ENCODE data around the gene LANCL3. TPM values are rescaled to one million over a fixed set of nuclear protein-coding genes. Genes with fewer than 3 reads are reported as not detected.

Gene LANCL3
- total RNA-seq, 1 experiment from 2014 or later = not detected

DNA sequence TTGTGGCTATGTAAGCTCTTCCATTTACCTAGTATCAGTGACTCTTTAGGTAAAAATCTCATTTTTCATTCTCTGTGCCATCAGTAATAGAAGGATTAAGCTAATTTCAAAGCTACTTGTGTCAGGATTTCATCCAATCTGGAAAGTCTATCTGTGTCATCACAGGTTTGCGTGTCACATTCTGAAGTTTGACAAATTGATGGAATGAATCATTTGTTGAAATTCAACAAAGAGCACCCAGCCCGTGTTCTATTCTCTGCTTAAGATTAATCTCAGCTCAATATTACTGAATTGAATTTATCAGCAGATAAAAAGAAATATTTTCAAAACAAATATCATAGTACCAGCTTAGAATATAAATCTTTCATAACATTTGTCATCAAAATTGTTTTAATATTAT is 35.8 kb downstream of the LANCL3 start:
- Histone ChIP-seq H3K4me1 (no peaks in the 10 kb centered on the region), H3K9me3 (no peaks in the 10 kb centered on the region), H3K36me3 (ENCODE audit: control insufficient read depth, insufficient read depth, low read length) (no peaks in the 10 kb centered on the region), H3K27me3 (replicated peaks; ENCODE audit: control insufficient read depth, insufficient read depth, low read length) (no peaks in the 10 kb centered on the region), H3K4me3 (ENCODE audit: low read depth, low read length) (no peak overlapping the region)
- Mint-ChIP-seq H3K9me3 (ENCODE audit: unreplicated experiment) (no peaks in the 10 kb centered on the region), H3K36me3 (ENCODE audit: insufficient read depth, unreplicated experiment) (no peaks in the 10 kb centered on the region), H3K27me3 (ENCODE audit: insufficient read depth, unreplicated experiment) (peaks cover 6% of the 10 kb centered on the region), H3K4me1 (ENCODE audit: low read depth, unreplicated experiment) (no peaks in the 10 kb centered on the region), H3K27ac (ENCODE audit: unreplicated experiment) (no peak overlapping the region), H3K4me3 (ENCODE audit: unreplicated experiment) (no peak overlapping the region)
- intact Hi-C loops (cut with micrococcal nuclease; ENCODE audit: unreplicated experiment) = no loop called here
- no TSS peak for BruUV-seq (replicated peaks)
- DNase-seq = no peak
- ChIA-PET CTCF (no interaction called here), POLR2A (no interaction called here)
- TF ChIP-seq, protein P1, sequence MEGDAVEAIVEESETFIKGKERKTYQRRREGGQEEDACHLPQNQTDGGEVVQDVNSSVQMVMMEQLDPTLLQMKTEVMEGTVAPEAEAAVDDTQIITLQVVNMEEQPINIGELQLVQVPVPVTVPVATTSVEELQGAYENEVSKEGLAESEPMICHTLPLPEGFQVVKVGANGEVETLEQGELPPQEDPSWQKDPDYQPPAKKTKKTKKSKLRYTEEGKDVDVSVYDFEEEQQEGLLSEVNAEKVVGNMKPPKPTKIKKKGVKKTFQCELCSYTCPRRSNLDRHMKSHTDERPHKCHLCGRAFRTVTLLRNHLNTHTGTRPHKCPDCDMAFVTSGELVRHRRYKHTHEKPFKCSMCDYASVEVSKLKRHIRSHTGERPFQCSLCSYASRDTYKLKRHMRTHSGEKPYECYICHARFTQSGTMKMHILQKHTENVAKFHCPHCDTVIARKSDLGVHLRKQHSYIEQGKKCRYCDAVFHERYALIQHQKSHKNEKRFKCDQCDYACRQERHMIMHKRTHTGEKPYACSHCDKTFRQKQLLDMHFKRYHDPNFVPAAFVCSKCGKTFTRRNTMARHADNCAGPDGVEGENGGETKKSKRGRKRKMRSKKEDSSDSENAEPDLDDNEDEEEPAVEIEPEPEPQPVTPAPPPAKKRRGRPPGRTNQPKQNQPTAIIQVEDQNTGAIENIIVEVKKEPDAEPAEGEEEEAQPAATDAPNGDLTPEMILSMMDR (IDR thresholded peaks at IDR 0.05; ENCODE audit: insufficient read depth in 1 of 2, low read depth in 1 of 2, low read length in 1 of 2, severe bottlenecking in 1 of 2, unreplicated experiment in 1 of 2) = no peak

DNA sequence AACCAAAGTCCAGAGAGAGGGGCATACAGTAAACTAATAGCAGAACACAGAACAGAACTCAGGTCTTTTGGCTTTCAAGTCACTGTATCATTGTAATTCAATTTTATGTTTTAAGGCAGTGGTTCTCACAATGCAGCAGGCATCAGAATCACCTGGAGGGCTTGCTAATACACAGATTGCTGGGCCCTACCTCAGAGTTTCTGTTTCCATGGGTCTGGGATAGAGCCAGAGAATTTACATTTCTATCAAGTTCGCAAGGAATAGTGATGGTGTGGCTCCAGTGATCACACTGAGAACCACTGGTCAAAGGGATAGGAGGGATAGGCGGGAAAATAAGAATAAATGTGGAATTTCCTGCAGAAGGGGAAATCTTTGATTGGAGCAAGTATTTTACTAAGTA is 36.7 kb downstream of the LANCL3 start:
- no TSS peak for BruUV-seq (replicated peaks)
- intact Hi-C loops (cut with micrococcal nuclease; ENCODE audit: unreplicated experiment) = no loop called here
- Mint-ChIP-seq H3K36me3 (ENCODE audit: insufficient read depth, unreplicated experiment) (no peaks in the 10 kb centered on the region), H3K9me3 (ENCODE audit: unreplicated experiment) (no peaks in the 10 kb centered on the region), H3K27me3 (ENCODE audit: insufficient read depth, unreplicated experiment) (peaks cover 6% of the 10 kb centered on the region), H3K27ac (ENCODE audit: unreplicated experiment) (no peak overlapping the region), H3K4me3 (ENCODE audit: unreplicated experiment) (no peak overlapping the region), H3K4me1 (ENCODE audit: low read depth, unreplicated experiment) (no peaks in the 10 kb centered on the region)
- POLR2A ChIA-PET = no interaction called here
- no peak overlapping the region for H3K4me3 ChIP-seq (ENCODE audit: low read depth, low read length)
- CTCF ChIA-PET = no interaction called here
- H3K36me3 ChIP-seq (ENCODE audit: control insufficient read depth, insufficient read depth, low read length) = no peaks in the 10 kb centered on the region
- TF ChIP-seq, protein P1 (IDR thresholded peaks at IDR 0.05; ENCODE audit: insufficient read depth in 1 of 2, low read depth in 1 of 2, low read length in 1 of 2, severe bottlenecking in 1 of 2, unreplicated experiment in 1 of 2) = no peak
- H3K9me3 ChIP-seq = no peaks in the 10 kb centered on the region
- no peaks in the 10 kb centered on the region for H3K4me1 ChIP-seq
- H3K27me3 ChIP-seq (replicated peaks; ENCODE audit: control insufficient read depth, insufficient read depth, low read length) = no peaks in the 10 kb centered on the region
- no peak for DNase-seq

- ChIA-PET CTCF (no interaction called here), POLR2A (no interaction called here)
- Histone ChIP-seq H3K36me3 (ENCODE audit: control insufficient read depth, insufficient read depth, low read length) (no peaks in the 10 kb centered on the region), H3K9me3 (no peaks in the 10 kb centered on the region), H3K4me1 (no peaks in the 10 kb centered on the region), H3K27me3 (replicated peaks; ENCODE audit: control insufficient read depth, insufficient read depth, low read length) (no peaks in the 10 kb centered on the region), H3K4me3 (ENCODE audit: low read depth, low read length) (no peak overlapping the region)
- BruUV-seq (replicated peaks) = no TSS peak
- H3K27me3 Mint-ChIP-seq (ENCODE audit: insufficient read depth, unreplicated experiment) = peaks cover 6% of the 10 kb centered on the region
- TF ChIP-seq, protein P1 (IDR thresholded peaks at IDR 0.05; ENCODE audit: insufficient read depth in 1 of 2, low read depth in 1 of 2, low read length in 1 of 2, severe bottlenecking in 1 of 2, unreplicated experiment in 1 of 2) = no peak
- H3K4me1 Mint-ChIP-seq (ENCODE audit: low read depth, unreplicated experiment) = no peaks in the 10 kb centered on the region
- H3K36me3 Mint-ChIP-seq (ENCODE audit: insufficient read depth, unreplicated experiment) = no peaks in the 10 kb centered on the region
- no peak overlapping the region for H3K4me3 Mint-ChIP-seq (ENCODE audit: unreplicated experiment)
- H3K27ac Mint-ChIP-seq (ENCODE audit: unreplicated experiment) = no peak overlapping the region
- intact Hi-C loops (cut with micrococcal nuclease; ENCODE audit: unreplicated experiment) = no loop called here
- H3K9me3 Mint-ChIP-seq (ENCODE audit: unreplicated experiment) = no peaks in the 10 kb centered on the region
- DNase-seq = no peak
These were observed 38.3 kb downstream of the LANCL3 start for GRCh38 chrX:37609727-37610126.

Measured in Caco-2 (cell line).